Colonic mucosa (tissue), 4 donors: ENCODE results near the gene LRRTM1. TPM values are rescaled to one million over a fixed set of nuclear protein-coding genes. Genes with fewer than 3 reads are reported as not detected.

Experiments
- DNase-seq: peaks from one replicate; pipeline ENCODE4 v3.0.0-alpha.2; 2020
- H3K27ac ChIP-seq: fragments of 200-600 bp; one replicate; pipeline ENCODE4 v1.8.0; 2021
- H3K27me3 ChIP-seq: fragments of 200-600 bp; one replicate; pipeline ENCODE4 v1.8.0; 2021
- H3K36me3 ChIP-seq: fragments of 200-600 bp; one replicate; pipeline ENCODE4 v1.8.0; 2021
- H3K4me1 ChIP-seq: fragments of 200-600 bp; one replicate; pipeline ENCODE4 v1.8.0; 2021; ENCODE audit warnings: mild to moderate bottlenecking
- H3K4me3 ChIP-seq: fragments of 200-600 bp; one replicate; pipeline ENCODE4 v1.8.0; 2021
- H3K9ac ChIP-seq, 2 donors: one replicate each; pipeline ENCODE4 v1.7.0; 2013; ENCODE audit warnings: control low read depth in 2 of 2, low read depth in 2 of 2, low read length in 2 of 2
- H3K9me3 ChIP-seq: fragments of 200-600 bp; one replicate; pipeline ENCODE4 v1.8.0; 2021
- intact Hi-C: fragments of 100-400 bp; cut with DNase I; formaldehyde crosslinking; loops from one replicate; pipeline ENCODE4 v1.14.1; 2022
- total RNA-seq, 2 donors: library from RNA; stranded (reverse); fragmentation: NEBNext Ultra II Directional in 1 of 2; extraction: Animal tissue kit (Norgen Biotek cat#: 25700) in 1 of 2; gene quantifications; one replicate each; pipeline ENCODE4 v1.2.1, GENCODE V29; 2021
- TF ChIP-seq, protein P1 (sequence below): fragments of 200-600 bp; IDR thresholded peaks from one replicate; pipeline ENCODE4 v1.8.0; 2022; ENCODE audit warnings: antibody characterized with exemption, mild to moderate bottlenecking
- donor health status: healthy.
- donor health status: DM: no; HTN: no; CAD: no.
- donor health status: DM: no; HTN: no; CAD: no.

Gene LRRTM1
- total RNA-seq, 2 donors from 2014 or later: 0.27 to 0.66 TPM

DNA sequence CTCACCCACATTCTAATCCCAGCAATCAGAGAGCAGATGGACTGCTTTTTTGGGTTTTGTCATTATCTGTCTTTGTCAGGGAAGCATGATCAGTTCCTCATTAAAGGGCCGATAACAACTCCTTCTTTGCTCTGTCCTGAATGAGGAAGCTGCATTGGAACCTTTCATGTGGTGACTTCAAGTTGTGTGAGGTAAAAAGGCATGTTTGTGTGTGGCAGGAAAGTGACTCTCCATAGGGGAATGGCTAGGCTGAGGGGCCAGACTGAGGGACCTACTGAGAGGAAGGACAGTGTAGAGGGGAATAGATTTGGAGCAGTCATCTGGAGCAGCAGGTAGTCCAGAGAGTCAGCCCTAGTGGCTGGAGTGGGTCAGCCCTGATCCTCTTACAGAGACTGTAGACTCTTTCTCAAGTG, 23.6 kb upstream of the LRRTM1 start:
- no peaks in the 10 kb centered on the region for H3K9me3 ChIP-seq
- H3K36me3 ChIP-seq: no peaks in the 10 kb centered on the region
- no peaks in the 10 kb centered on the region for H3K27me3 ChIP-seq
- no peak for DNase-seq
- no peak overlapping the region for H3K9ac ChIP-seq
- H3K4me3 ChIP-seq: no peak overlapping the region
- TF ChIP-seq, protein P1, sequence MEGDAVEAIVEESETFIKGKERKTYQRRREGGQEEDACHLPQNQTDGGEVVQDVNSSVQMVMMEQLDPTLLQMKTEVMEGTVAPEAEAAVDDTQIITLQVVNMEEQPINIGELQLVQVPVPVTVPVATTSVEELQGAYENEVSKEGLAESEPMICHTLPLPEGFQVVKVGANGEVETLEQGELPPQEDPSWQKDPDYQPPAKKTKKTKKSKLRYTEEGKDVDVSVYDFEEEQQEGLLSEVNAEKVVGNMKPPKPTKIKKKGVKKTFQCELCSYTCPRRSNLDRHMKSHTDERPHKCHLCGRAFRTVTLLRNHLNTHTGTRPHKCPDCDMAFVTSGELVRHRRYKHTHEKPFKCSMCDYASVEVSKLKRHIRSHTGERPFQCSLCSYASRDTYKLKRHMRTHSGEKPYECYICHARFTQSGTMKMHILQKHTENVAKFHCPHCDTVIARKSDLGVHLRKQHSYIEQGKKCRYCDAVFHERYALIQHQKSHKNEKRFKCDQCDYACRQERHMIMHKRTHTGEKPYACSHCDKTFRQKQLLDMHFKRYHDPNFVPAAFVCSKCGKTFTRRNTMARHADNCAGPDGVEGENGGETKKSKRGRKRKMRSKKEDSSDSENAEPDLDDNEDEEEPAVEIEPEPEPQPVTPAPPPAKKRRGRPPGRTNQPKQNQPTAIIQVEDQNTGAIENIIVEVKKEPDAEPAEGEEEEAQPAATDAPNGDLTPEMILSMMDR: no peak
- H3K4me1 ChIP-seq: no peaks in the 10 kb centered on the region
- no peak overlapping the region for H3K27ac ChIP-seq
- intact Hi-C loops: loop anchor here (10.0 kb wide), 1 partner anchor 177 kb away; no protein-coding TSS in a partner anchor

DNA sequence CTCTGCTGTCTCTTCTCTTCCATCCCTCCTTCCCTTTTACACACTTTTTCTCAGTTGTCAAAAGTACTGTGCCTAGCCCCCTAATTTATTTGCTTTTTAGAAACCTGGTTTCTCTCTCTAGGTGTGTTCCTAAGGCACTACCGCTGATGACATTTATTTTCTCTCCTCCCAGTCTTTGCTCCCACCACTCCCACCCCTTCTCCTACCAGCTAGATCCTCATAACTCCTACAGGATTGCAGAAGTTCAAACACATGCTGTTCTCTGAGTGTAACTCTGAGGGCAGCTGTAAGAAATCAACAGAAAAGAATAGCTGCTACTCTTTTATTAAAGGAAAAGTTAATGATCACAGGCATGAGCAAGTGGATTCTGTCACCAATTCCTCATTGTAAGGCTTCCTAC, 22.3 kb upstream of the LRRTM1 start:
- TF ChIP-seq, protein P1: no peak
- H3K4me1 ChIP-seq: no peaks in the 10 kb centered on the region
- no peak overlapping the region for H3K27ac ChIP-seq
- no peak for DNase-seq
- intact Hi-C loops: loop anchor here (10.0 kb wide), 1 partner anchor 178 kb away; no protein-coding TSS in a partner anchor
- no peaks in the 10 kb centered on the region for H3K9me3 ChIP-seq
- H3K9ac ChIP-seq: no peak overlapping the region
- H3K4me3 ChIP-seq: no peak overlapping the region
- H3K27me3 ChIP-seq: no peaks in the 10 kb centered on the region
- no peaks in the 10 kb centered on the region for H3K36me3 ChIP-seq

DNA sequence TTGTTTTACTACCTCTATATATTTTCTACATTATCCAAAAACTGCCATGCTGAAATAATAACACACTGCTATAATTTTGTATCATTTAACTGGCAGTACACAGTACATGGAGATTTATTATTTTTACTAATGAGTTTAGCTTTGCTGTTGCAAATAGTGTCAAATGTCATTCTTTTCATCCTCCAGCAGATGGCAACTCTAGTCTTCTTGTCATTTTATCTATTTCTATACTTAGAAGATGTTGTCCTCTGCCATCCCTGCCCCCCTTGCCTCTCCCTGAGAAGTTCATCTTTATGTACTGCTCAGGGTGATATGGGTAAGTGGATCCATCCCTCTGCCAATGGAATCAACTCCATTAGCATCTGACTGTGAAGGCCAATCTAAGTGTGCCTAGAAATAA, 21.7 kb upstream of the LRRTM1 start:
- Histone ChIP-seq H3K4me3 (no peak overlapping the region), H3K27me3 (no peaks in the 10 kb centered on the region), H3K9ac (no peak overlapping the region), H3K36me3 (no peaks in the 10 kb centered on the region), H3K4me1 (no peaks in the 10 kb centered on the region), H3K27ac (no peak overlapping the region), H3K9me3 (no peaks in the 10 kb centered on the region)
- TF ChIP-seq, protein P1: no peak
- no peak for DNase-seq
- intact Hi-C loops: loop anchor here (10.0 kb wide), 1 partner anchor 179 kb away; no protein-coding TSS in a partner anchor

DNA sequence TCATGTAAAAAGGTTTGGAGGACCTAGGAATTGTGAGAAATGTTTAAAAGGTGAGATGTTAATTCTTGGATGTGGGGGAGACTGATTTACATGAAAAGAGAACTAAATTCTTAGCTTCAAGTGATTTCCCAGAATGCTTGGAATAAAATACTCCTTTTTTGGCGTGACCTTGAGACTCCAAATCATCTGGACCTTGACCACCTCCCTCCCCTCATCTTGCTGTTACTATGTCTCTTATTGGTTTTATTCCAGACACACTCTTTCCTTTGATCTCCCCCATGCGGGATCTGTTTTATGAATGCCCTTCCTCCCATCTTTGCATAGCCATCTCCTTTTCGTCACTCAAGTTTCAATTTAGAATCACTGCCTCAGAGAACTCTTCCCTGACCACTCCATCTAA, 20.0 kb upstream of the LRRTM1 start:
- Histone ChIP-seq H3K9ac (no peak overlapping the region), H3K27me3 (no peaks in the 10 kb centered on the region), H3K4me1 (no peaks in the 10 kb centered on the region), H3K27ac (no peak overlapping the region), H3K36me3 (no peaks in the 10 kb centered on the region), H3K9me3 (no peaks in the 10 kb centered on the region), H3K4me3 (no peak overlapping the region)
- TF ChIP-seq, protein P1: no peak
- intact Hi-C loops: loop anchor here (10.0 kb wide), 1 partner anchor 180 kb away; no protein-coding TSS in a partner anchor
- DNase-seq: no peak

DNA sequence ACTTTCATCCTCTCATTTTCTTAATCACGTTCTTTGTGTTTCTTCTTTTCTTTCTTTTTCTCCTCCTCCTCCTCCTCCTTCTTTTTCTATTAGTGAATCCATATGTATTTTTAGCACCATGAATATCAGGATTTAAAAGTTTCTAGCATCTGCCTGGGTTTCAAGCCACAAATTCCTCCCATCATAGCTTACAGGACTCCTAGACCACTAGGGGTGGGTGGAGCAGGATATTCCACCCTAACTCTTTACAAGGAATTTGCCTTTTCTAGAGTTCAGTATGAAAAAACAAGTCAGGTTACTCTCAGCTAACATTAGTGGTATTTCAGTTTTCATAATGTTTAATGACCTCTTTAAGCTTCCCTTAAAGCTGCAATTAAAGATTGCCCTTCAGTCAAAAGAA, 19.1 kb upstream of the LRRTM1 start:
- TF ChIP-seq, protein P1: no peak
- H3K36me3 ChIP-seq: no peaks in the 10 kb centered on the region
- no peak overlapping the region for H3K4me3 ChIP-seq
- no peak for DNase-seq
- no peaks in the 10 kb centered on the region for H3K9me3 ChIP-seq
- H3K27me3 ChIP-seq: no peaks in the 10 kb centered on the region
- H3K9ac ChIP-seq: no peak overlapping the region
- intact Hi-C loops: loop anchor here (10.0 kb wide), 1 partner anchor 181 kb away; no protein-coding TSS in a partner anchor
- no peak overlapping the region for H3K27ac ChIP-seq
- H3K4me1 ChIP-seq: no peaks in the 10 kb centered on the region
